Neural cell (in vitro differentiated cells): Measurements from ENCODE around the gene FAM186B. TPM values are rescaled to one million over a fixed set of nuclear protein-coding genes. Genes with fewer than 3 reads are reported as not detected.

Source experiments
- H2AFZ ChIP-seq: fragments of 200-600, 300-800 bp; sonication (generic), shearing (Covaris generic); 2 replicates; pipeline ENCODE4 v1.6.0; 2014; ENCODE audit warnings: low read depth, mild to moderate bottlenecking, antibody characterized with exemption, low read length, moderate library complexity
- H3F3A ChIP-seq: fragments of 200-600 bp; shearing (Covaris generic); 2 replicates; pipeline ENCODE4 v1.6.1; 2016; ENCODE audit warnings: mild to moderate bottlenecking, moderate library complexity, mixed read lengths, antibody characterized with exemption, low read length; ENCODE audit not compliant: insufficient read depth, poor library complexity, severe bottlenecking
- H3K27ac ChIP-seq: fragments of 200-600, 300-800 bp; sonication (generic), shearing (Covaris generic); 2 replicates; pipeline ENCODE4 v1.5.1; 2014; ENCODE audit warnings: mild to moderate bottlenecking, low read length, moderate library complexity
- H3K27me3 ChIP-seq: fragments of 300-800, 200-600 bp; sonication (generic), shearing (Covaris generic); 2 replicates; pipeline ENCODE4 v1.6.0; 2014; ENCODE audit warnings: mild to moderate bottlenecking, low read depth, low read length, moderate library complexity; ENCODE audit not compliant: insufficient read depth
- H3K36me3 ChIP-seq: fragments of 300-800, 200-600 bp; sonication (generic), shearing (Covaris generic); 2 replicates; pipeline ENCODE4 v1.5.1; 2014; ENCODE audit warnings: mild to moderate bottlenecking, antibody characterized with exemption, low read length, moderate library complexity; ENCODE audit not compliant: insufficient read depth
- H3K4me2 ChIP-seq: fragments of 300-800, 200-600 bp; sonication (generic), shearing (Covaris generic); 2 replicates; pipeline ENCODE4 v1.6.0; 2014; ENCODE audit warnings: mild to moderate bottlenecking, low read length
- H3K4me3 ChIP-seq: fragments of 300-800, 200-600 bp; sonication (generic), shearing (Covaris generic); 2 replicates; pipeline ENCODE4 v1.5.1; 2014; ENCODE audit warnings: mild to moderate bottlenecking, low read length, moderate library complexity
- H3K79me2 ChIP-seq: fragments of 200-600 bp; shearing (Covaris generic); replicated peaks from 2 replicates; pipeline ENCODE4 v1.6.0; 2014; ENCODE audit warnings: mild to moderate bottlenecking, low read length, moderate library complexity; ENCODE audit not compliant: insufficient read depth
- H3K9ac ChIP-seq: fragments of 300-800, 200-600 bp; sonication (generic), shearing (Covaris generic); 2 replicates; pipeline ENCODE4 v1.6.1; 2016; ENCODE audit warnings: mild to moderate bottlenecking, low read length, mixed read lengths
- H3K9me2 ChIP-seq: fragments of 200-600 bp; shearing (Covaris generic); 2 replicates; pipeline ENCODE4 v1.6.1; 2016; ENCODE audit warnings: mild to moderate bottlenecking, low read length, mixed read lengths; ENCODE audit not compliant: insufficient read depth
- H3K9me3 ChIP-seq: fragments of 200-600, 300-800 bp; sonication (generic), shearing (Covaris generic); 2 replicates; pipeline ENCODE4 v1.6.1; 2016; ENCODE audit warnings: mild to moderate bottlenecking, mixed run types, low read length, moderate library complexity, mixed read lengths
- H4K20me1 ChIP-seq: fragments of 200-600 bp; shearing (Covaris generic); 2 replicates; pipeline ENCODE4 v1.6.1; 2016; ENCODE audit warnings: mild to moderate bottlenecking, mixed run types; ENCODE audit not compliant: insufficient read depth
- EP300 ChIP-seq: fragments of 450-650 bp; conservative IDR thresholded peaks from 2 replicates; pipeline ENCODE4 v1.6.1; 2014; ENCODE audit warnings: antibody characterized with exemption, mild to moderate bottlenecking, moderate library complexity; ENCODE audit not compliant: poor library complexity, severe bottlenecking
- EZH2 ChIP-seq: fragments of 200-600, 300-800 bp; shearing (Covaris generic), sonication (generic); IDR thresholded peaks from 2 replicates; pipeline ENCODE4 v1.6.1; 2014; ENCODE audit warnings: antibody characterized with exemption, low read length, borderline replicate concordance, mild to moderate bottlenecking; ENCODE audit not compliant: insufficient read depth, poor library complexity, severe bottlenecking
- MXI1 ChIP-seq: fragments of 450-650 bp; conservative IDR thresholded peaks from 2 replicates; pipeline ENCODE4 v1.6.1; 2014; ENCODE audit warnings: antibody characterized with exemption, mild to moderate bottlenecking; ENCODE audit not compliant: poor library complexity, severe bottlenecking
- POLR2AphosphoS5 ChIP-seq: IDR thresholded peaks from 2 replicates; pipeline ENCODE4 v1.6.1; 2012
- RAD21 ChIP-seq: fragments of 450-650 bp; conservative IDR thresholded peaks from 2 replicates; pipeline ENCODE4 v1.6.1; 2014; ENCODE audit warnings: antibody characterized with exemption, mild to moderate bottlenecking, moderate library complexity
- SMC3 ChIP-seq: fragments of 450-650 bp; conservative IDR thresholded peaks from 2 replicates; pipeline ENCODE4 v1.6.1; 2014; ENCODE audit warnings: antibody characterized with exemption, mild to moderate bottlenecking, moderate library complexity; ENCODE audit not compliant: poor library complexity
- TAF1 ChIP-seq: IDR thresholded peaks from 2 replicates; pipeline ENCODE4 v1.6.1; 2012; ENCODE audit warnings: low read depth
- polyA plus RNA-seq: library from polyadenylated mRNA; depleted of rRNA; stranded (reverse); fragments of >200 nt; gene quantifications from 2 replicates; pipeline ENCODE4 v1.2.3, GENCODE V29; 2014
- TF ChIP-seq, protein P1 (sequence below): fragments of 450-650 bp; IDR thresholded peaks from 2 replicates; pipeline ENCODE4 v1.5.1; 2014; ENCODE audit warnings: antibody characterized with exemption, mild to moderate bottlenecking, moderate library complexity; ENCODE audit not compliant: poor library complexity, severe bottlenecking
- TF ChIP-seq, protein P2 (sequence below): IDR thresholded peaks from 2 replicates; pipeline ENCODE4 v1.6.1; 2012; ENCODE audit warnings: borderline replicate concordance

The FAM186B gene
- polyA plus RNA-seq, 1 donor from 2014 or later: not detected

GRCh38 chr12:49633703-49634345, 28.4 kb upstream of the FAM186B start:
- Histone ChIP-seq H3K36me3 (peaks cover 6% of the 10 kb centered on the region), H3K4me2 (no peak overlapping the region), H3K79me2 (no peaks in the 10 kb centered on the region), H3K27ac (no peak overlapping the region), H3K4me3 (no peak overlapping the region), H3F3A (no peaks in the 10 kb centered on the region), H3K27me3 (no peaks in the 10 kb centered on the region), H4K20me1 (no peaks in the 10 kb centered on the region), H3K9me2 (no peaks in the 10 kb centered on the region), H3K9ac (no peak overlapping the region), H3K9me3 (no peaks in the 10 kb centered on the region), H2AFZ (no peak overlapping the region)
- TF ChIP-seq, protein P1, sequence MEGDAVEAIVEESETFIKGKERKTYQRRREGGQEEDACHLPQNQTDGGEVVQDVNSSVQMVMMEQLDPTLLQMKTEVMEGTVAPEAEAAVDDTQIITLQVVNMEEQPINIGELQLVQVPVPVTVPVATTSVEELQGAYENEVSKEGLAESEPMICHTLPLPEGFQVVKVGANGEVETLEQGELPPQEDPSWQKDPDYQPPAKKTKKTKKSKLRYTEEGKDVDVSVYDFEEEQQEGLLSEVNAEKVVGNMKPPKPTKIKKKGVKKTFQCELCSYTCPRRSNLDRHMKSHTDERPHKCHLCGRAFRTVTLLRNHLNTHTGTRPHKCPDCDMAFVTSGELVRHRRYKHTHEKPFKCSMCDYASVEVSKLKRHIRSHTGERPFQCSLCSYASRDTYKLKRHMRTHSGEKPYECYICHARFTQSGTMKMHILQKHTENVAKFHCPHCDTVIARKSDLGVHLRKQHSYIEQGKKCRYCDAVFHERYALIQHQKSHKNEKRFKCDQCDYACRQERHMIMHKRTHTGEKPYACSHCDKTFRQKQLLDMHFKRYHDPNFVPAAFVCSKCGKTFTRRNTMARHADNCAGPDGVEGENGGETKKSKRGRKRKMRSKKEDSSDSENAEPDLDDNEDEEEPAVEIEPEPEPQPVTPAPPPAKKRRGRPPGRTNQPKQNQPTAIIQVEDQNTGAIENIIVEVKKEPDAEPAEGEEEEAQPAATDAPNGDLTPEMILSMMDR: no peak
- TF ChIP-seq TAF1 (no peak), SMC3 (no peak), POLR2AphosphoS5 (no peak), MXI1 (no peak), EZH2 (no peak), RAD21 (no peak), EP300 (no peak)
- TF ChIP-seq, protein P2, sequence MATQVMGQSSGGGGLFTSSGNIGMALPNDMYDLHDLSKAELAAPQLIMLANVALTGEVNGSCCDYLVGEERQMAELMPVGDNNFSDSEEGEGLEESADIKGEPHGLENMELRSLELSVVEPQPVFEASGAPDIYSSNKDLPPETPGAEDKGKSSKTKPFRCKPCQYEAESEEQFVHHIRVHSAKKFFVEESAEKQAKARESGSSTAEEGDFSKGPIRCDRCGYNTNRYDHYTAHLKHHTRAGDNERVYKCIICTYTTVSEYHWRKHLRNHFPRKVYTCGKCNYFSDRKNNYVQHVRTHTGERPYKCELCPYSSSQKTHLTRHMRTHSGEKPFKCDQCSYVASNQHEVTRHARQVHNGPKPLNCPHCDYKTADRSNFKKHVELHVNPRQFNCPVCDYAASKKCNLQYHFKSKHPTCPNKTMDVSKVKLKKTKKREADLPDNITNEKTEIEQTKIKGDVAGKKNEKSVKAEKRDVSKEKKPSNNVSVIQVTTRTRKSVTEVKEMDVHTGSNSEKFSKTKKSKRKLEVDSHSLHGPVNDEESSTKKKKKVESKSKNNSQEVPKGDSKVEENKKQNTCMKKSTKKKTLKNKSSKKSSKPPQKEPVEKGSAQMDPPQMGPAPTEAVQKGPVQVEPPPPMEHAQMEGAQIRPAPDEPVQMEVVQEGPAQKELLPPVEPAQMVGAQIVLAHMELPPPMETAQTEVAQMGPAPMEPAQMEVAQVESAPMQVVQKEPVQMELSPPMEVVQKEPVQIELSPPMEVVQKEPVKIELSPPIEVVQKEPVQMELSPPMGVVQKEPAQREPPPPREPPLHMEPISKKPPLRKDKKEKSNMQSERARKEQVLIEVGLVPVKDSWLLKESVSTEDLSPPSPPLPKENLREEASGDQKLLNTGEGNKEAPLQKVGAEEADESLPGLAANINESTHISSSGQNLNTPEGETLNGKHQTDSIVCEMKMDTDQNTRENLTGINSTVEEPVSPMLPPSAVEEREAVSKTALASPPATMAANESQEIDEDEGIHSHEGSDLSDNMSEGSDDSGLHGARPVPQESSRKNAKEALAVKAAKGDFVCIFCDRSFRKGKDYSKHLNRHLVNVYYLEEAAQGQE: no peak

GRCh38 chr12:49632986-49633702, 27.7 kb upstream of the FAM186B start:
- Histone ChIP-seq H4K20me1 (no peaks in the 10 kb centered on the region), H3K9ac (no peak overlapping the region), H3K36me3 (peaks cover 4% of the 10 kb centered on the region), H3F3A (no peaks in the 10 kb centered on the region), H3K4me3 (no peak overlapping the region), H3K4me2 (no peak overlapping the region), H3K27me3 (no peaks in the 10 kb centered on the region), H3K79me2 (no peaks in the 10 kb centered on the region), H3K9me2 (no peaks in the 10 kb centered on the region), H2AFZ (no peak overlapping the region), H3K27ac (no peak overlapping the region), H3K9me3 (no peaks in the 10 kb centered on the region)
- no peak for TF ChIP-seq POLR2AphosphoS5
- TF ChIP-seq, protein P2: no peak
- no peak for TF ChIP-seq EP300
- TF ChIP-seq MXI1: no peak
- no peak for TF ChIP-seq SMC3
- no peak for TF ChIP-seq EZH2
- no peak for TF ChIP-seq TAF1
- TF ChIP-seq, protein P1: no peak
- no peak for TF ChIP-seq RAD21
